Activated naive CD8-positive, alpha-beta T cell treated with anti-CD3 and anti-CD28 coated beads, Interleukin-2, amount 10 ng/mL, durations not matched to agents 7 days and 5 days (primary cell): ENCODE results near the gene CDH13. TPM values are rescaled to one million over a fixed set of nuclear protein-coding genes. Genes with fewer than 3 reads are reported as not detected.

Source experiments
- ATAC-seq: fragments of 150-1000 bp; cut with Tn5 transposase; one replicate; pipeline ENCODE4 v1.10.0; 2021; ENCODE audit warnings: low read depth, moderate library complexity
- POLR2A ChIA-PET: fragments of 350-600 bp; sonication (Branson Sonifier 250); formaldehyde crosslinking; loops from one replicate; lab custom pipeline; 2021; ENCODE audit warnings: antibody characterized with exemption; lab: Charles Lee
- DNase-seq: peaks from one replicate; pipeline ENCODE4 v3.0.0; 2021
- H3K27ac Mint-ChIP-seq: one replicate; pipeline ENCODE4 v1.8.0; 2022; ENCODE audit warnings: mild to moderate bottlenecking, mixed read lengths
- H3K27me3 Mint-ChIP-seq: one replicate; pipeline ENCODE4 v1.8.0; 2022; ENCODE audit warnings: mild to moderate bottlenecking, moderate library complexity, mixed read lengths
- H3K36me3 Mint-ChIP-seq: one replicate; pipeline ENCODE4 v1.8.0; 2021; ENCODE audit warnings: mild to moderate bottlenecking, mixed read lengths
- H3K4me1 Mint-ChIP-seq: one replicate; pipeline ENCODE4 v1.8.0; 2021; ENCODE audit warnings: mixed read lengths
- H3K4me3 Mint-ChIP-seq: one replicate; pipeline ENCODE4 v1.8.0; 2022; ENCODE audit warnings: mild to moderate bottlenecking, moderate library complexity, mixed read lengths
- H3K9me3 Mint-ChIP-seq: one replicate; pipeline ENCODE4 v1.8.0; 2021; ENCODE audit warnings: mixed read lengths
- total RNA-seq, 2 experiments: library from RNA; stranded (reverse); gene quantifications; one replicate each; pipeline ENCODE4 v1.2.3, GENCODE V29; 2021

CDH13 gene
- total RNA-seq, 2 experiments from 2014 or later: not detected

GRCh38 chr16:83802554-83803205, 1175.9 kb downstream of the CDH13 start:
- Mint-ChIP-seq H3K4me3 (no peak overlapping the region), H3K9me3 (peaks cover 4% of the 10 kb centered on the region), H3K36me3 (no peaks in the 10 kb centered on the region), H3K4me1 (peaks cover 8% of the 10 kb centered on the region), H3K27ac (no peak overlapping the region), H3K27me3 (peaks cover 20% of the 10 kb centered on the region)
- POLR2A ChIA-PET: no interaction called here
- ATAC-seq (no peak), DNase-seq (no peak)

- H3K27ac Mint-ChIP-seq: no peak overlapping the region
- ATAC-seq (no peak), DNase-seq (no peak)
- peaks cover 4% of the 10 kb centered on the region for H3K9me3 Mint-ChIP-seq
- peaks cover 12% of the 10 kb centered on the region for H3K27me3 Mint-ChIP-seq
- peaks cover 3% of the 10 kb centered on the region for H3K36me3 Mint-ChIP-seq
- peaks cover 12% of the 10 kb centered on the region for H3K4me1 Mint-ChIP-seq
- POLR2A ChIA-PET: no interaction called here
- no peak overlapping the region for H3K4me3 Mint-ChIP-seq
Observed at GRCh38 chr16:83803811-83804210, 1177.0 kb downstream of the CDH13 start.

- H3K27ac Mint-ChIP-seq: no peak overlapping the region
- DNase-seq: no peak
- peaks cover 17% of the 10 kb centered on the region for H3K4me1 Mint-ChIP-seq
- H3K27me3 Mint-ChIP-seq: peaks cover 8% of the 10 kb centered on the region
- POLR2A ChIA-PET: no interaction called here
- H3K4me3 Mint-ChIP-seq: no peak overlapping the region
- H3K9me3 Mint-ChIP-seq: peaks cover 4% of the 10 kb centered on the region
- no peak for ATAC-seq
- H3K36me3 Mint-ChIP-seq: peaks cover 5% of the 10 kb centered on the region
Observed at GRCh38 chr16:83804366-83804765, 1177.6 kb downstream of the CDH13 start.

- H3K4me3 Mint-ChIP-seq: no peak overlapping the region
- H3K27me3 Mint-ChIP-seq: peaks cover 5% of the 10 kb centered on the region
- peaks cover 4% of the 10 kb centered on the region for H3K9me3 Mint-ChIP-seq
- H3K36me3 Mint-ChIP-seq: peaks cover 8% of the 10 kb centered on the region
- peak overlapping the region; percentile 19 for H3K27ac Mint-ChIP-seq
- ATAC-seq (no peak), DNase-seq (no peak)
- peaks cover 28% of the 10 kb centered on the region for H3K4me1 Mint-ChIP-seq
- POLR2A ChIA-PET: interaction anchor here (0.7 kb wide), 1 partner anchor 390 kb away, joined by 3 read pairs; no protein-coding TSS in a partner anchor
Observed at GRCh38 chr16:83806036-83806435, 1179.3 kb downstream of the CDH13 start.

GRCh38 chr16:83806731-83807130, 1180.0 kb downstream of the CDH13 start:
- Mint-ChIP-seq H3K27ac (no peak overlapping the region), H3K9me3 (peaks cover 4% of the 10 kb centered on the region), H3K27me3 (peaks cover 5% of the 10 kb centered on the region), H3K4me1 (peaks cover 30% of the 10 kb centered on the region), H3K4me3 (no peak overlapping the region), H3K36me3 (peaks cover 11% of the 10 kb centered on the region)
- POLR2A ChIA-PET: no interaction called here
- DNase-seq: no peak
- no peak for ATAC-seq

- peaks cover 30% of the 10 kb centered on the region for H3K4me1 Mint-ChIP-seq
- H3K27ac Mint-ChIP-seq: peak overlapping the region; percentile 45
- POLR2A ChIA-PET: interaction anchor here (0.6 kb wide), 1 partner anchor 92 kb away, joined by 3 read pairs; no protein-coding TSS in a partner anchor
- peak overlapping the region; percentile 98 for H3K4me3 Mint-ChIP-seq
- H3K9me3 Mint-ChIP-seq: peaks cover 4% of the 10 kb centered on the region
- DNase-seq: no peak
- H3K27me3 Mint-ChIP-seq: peaks cover 5% of the 10 kb centered on the region
- peaks cover 16% of the 10 kb centered on the region for H3K36me3 Mint-ChIP-seq
- ATAC-seq: no peak
Observed at GRCh38 chr16:83807327-83807709, 1180.5 kb downstream of the CDH13 start.

GRCh38 chr16:83807710-83808572, 1181.2 kb downstream of the CDH13 start, which contains the start of gene HSBP1:
TSS of gene HSBP1 (plus strand) at chr16:83807978. CDS start at chr16:83808077, 99 bp downstream.
- Mint-ChIP-seq H3K4me1 (peaks cover 33% of the 10 kb centered on the region), H3K27me3 (peaks cover 2% of the 10 kb centered on the region), H3K36me3 (peaks cover 22% of the 10 kb centered on the region), H3K4me3 (peak within 1 kb of the TSS; percentile 98), H3K27ac (peak within 1 kb of the TSS; percentile 89), H3K9me3 (peaks cover 4% of the 10 kb centered on the region)
- POLR2A ChIA-PET: interaction anchor here (0.6 to 1.0 kb wide), 2 partner anchors 17 to 91 kb away, joined by 3 read pairs; no protein-coding TSS in a partner anchor
- DNase-seq: peak; percentile 92
- peak; percentile 96 for ATAC-seq

GRCh38 chr16:83808573-83809014, 1181.8 kb downstream of the CDH13 start:
- no peaks in the 10 kb centered on the region for H3K27me3 Mint-ChIP-seq
- peak overlapping the region; percentile 98 for H3K4me3 Mint-ChIP-seq
- DNase-seq (no peak), ATAC-seq (no peak)
- POLR2A ChIA-PET: interaction anchor here (1.0 kb wide), 1 partner anchor 17 kb away, joined by 3 read pairs; no protein-coding TSS in a partner anchor
- peaks cover 4% of the 10 kb centered on the region for H3K9me3 Mint-ChIP-seq
- H3K4me1 Mint-ChIP-seq: peaks cover 36% of the 10 kb centered on the region
- H3K36me3 Mint-ChIP-seq: peaks cover 25% of the 10 kb centered on the region
- peak overlapping the region; percentile 88 for H3K27ac Mint-ChIP-seq

GRCh38 chr16:83809092-83809491, 1182.3 kb downstream of the CDH13 start:
- POLR2A ChIA-PET: no interaction called here
- no peak for ATAC-seq
- peaks cover 4% of the 10 kb centered on the region for H3K9me3 Mint-ChIP-seq
- no peak for DNase-seq
- no peaks in the 10 kb centered on the region for H3K27me3 Mint-ChIP-seq
- peaks cover 36% of the 10 kb centered on the region for H3K4me1 Mint-ChIP-seq
- H3K4me3 Mint-ChIP-seq: peak overlapping the region; percentile 98
- peaks cover 25% of the 10 kb centered on the region for H3K36me3 Mint-ChIP-seq
- H3K27ac Mint-ChIP-seq: peak overlapping the region; percentile 88

GRCh38 chr16:83810901-83811300, 1184.1 kb downstream of the CDH13 start:
- H3K27me3 Mint-ChIP-seq: no peaks in the 10 kb centered on the region
- peaks cover 4% of the 10 kb centered on the region for H3K9me3 Mint-ChIP-seq
- H3K4me3 Mint-ChIP-seq: no peak overlapping the region
- H3K27ac Mint-ChIP-seq: no peak overlapping the region
- POLR2A ChIA-PET: interaction anchor here (1.1 kb wide), 1 partner anchor 88 kb away, joined by 3 read pairs; the partner anchor contains the start of gene MLYCD
- peaks cover 25% of the 10 kb centered on the region for H3K36me3 Mint-ChIP-seq
- ATAC-seq (no peak), DNase-seq (no peak)
- H3K4me1 Mint-ChIP-seq: peaks cover 36% of the 10 kb centered on the region

GRCh38 chr16:83813823-83814658, 1187.3 kb downstream of the CDH13 start:
- peaks cover 21% of the 10 kb centered on the region for H3K4me1 Mint-ChIP-seq
- POLR2A ChIA-PET: no interaction called here
- H3K27ac Mint-ChIP-seq: no peak overlapping the region
- peaks cover 21% of the 10 kb centered on the region for H3K36me3 Mint-ChIP-seq
- ATAC-seq (no peak), DNase-seq (no peak)
- no peak overlapping the region for H3K4me3 Mint-ChIP-seq
- H3K27me3 Mint-ChIP-seq: no peaks in the 10 kb centered on the region
- H3K9me3 Mint-ChIP-seq: no peaks in the 10 kb centered on the region

GRCh38 chr16:83814659-83814985, 1187.9 kb downstream of the CDH13 start:
- POLR2A ChIA-PET: no interaction called here
- no peaks in the 10 kb centered on the region for H3K9me3 Mint-ChIP-seq

GRCh38 chr16:83817022-83817421, 1190.3 kb downstream of the CDH13 start:
- Mint-ChIP-seq H3K27me3 (no peaks in the 10 kb centered on the region), H3K4me1 (peaks cover 6% of the 10 kb centered on the region), H3K9me3 (no peaks in the 10 kb centered on the region), H3K27ac (no peak overlapping the region), H3K36me3 (peaks cover 11% of the 10 kb centered on the region), H3K4me3 (no peak overlapping the region)
- no peak for ATAC-seq
- DNase-seq: no peak
- POLR2A ChIA-PET: no interaction called here

More at GRCh38 chr16:83814659-83814985, 1187.9 kb downstream of the CDH13 start:
- no peak overlapping the region for H3K4me3 Mint-ChIP-seq
- peaks cover 19% of the 10 kb centered on the region for H3K4me1 Mint-ChIP-seq
- ATAC-seq (no peak), DNase-seq (no peak)
- no peak overlapping the region for H3K27ac Mint-ChIP-seq
- peaks cover 20% of the 10 kb centered on the region for H3K36me3 Mint-ChIP-seq
- H3K27me3 Mint-ChIP-seq: no peaks in the 10 kb centered on the region
